Vagina (tissue), 2 donors: ENCODE results near the gene ADAT3. TPM values are rescaled to one million over a fixed set of nuclear protein-coding genes. Genes with fewer than 3 reads are reported as not detected.

Experiments used
- DNase-seq, 2 donors: peaks; one replicate each; pipeline ENCODE4 v3.0.0-alpha.2; 2017; ENCODE audit errors: extremely low spot score in 2 of 2
- H3K27ac ChIP-seq: fragments of 200-600 bp; sonication (generic); one replicate; pipeline ENCODE4 v1.5.1; 2019
- H3K27me3 ChIP-seq: fragments of 200-600 bp; sonication (generic); one replicate; pipeline ENCODE4 v1.5.1; 2019
- H3K36me3 ChIP-seq, 2 donors: fragments of 200-600 bp; sonication (generic); one replicate each; pipeline ENCODE4 v1.5.1; 2017 to 2019
- H3K4me1 ChIP-seq: fragments of 200-600 bp; sonication (generic); one replicate; pipeline ENCODE4 v1.5.1; 2019
- H3K4me3 ChIP-seq, 2 donors: fragments of 200-600 bp; sonication (generic); 1 replicate in 1 of 2; 2 replicates in 1 of 2; pipeline ENCODE4 v1.5.1; 2016 to 2019
- H3K9me3 ChIP-seq: fragments of 200-600 bp; sonication (generic); one replicate; pipeline ENCODE4 v1.5.1; 2019
- POLR2A ChIP-seq, 2 donors: fragments of 450-650 bp; IDR thresholded peaks; one replicate each; pipeline ENCODE4 v1.6.1; 2017; ENCODE audit warnings: antibody characterized with exemption in 2 of 2, mild to moderate bottlenecking in 2 of 2, moderate library complexity in 2 of 2
- POLR2AphosphoS5 ChIP-seq, 2 donors: sonication (generic); formaldehyde crosslinking; IDR thresholded peaks; one replicate each; pipeline ENCODE4 v1.9.0; 2017; ENCODE audit warnings: antibody characterized with exemption in 2 of 2, mild to moderate bottlenecking in 2 of 2, low read depth in 1 of 2; ENCODE audit not compliant: insufficient read depth in 1 of 2
- intact Hi-C: fragments of 100-400 bp; cut with DNase I; formaldehyde crosslinking; loops from one replicate; pipeline ENCODE4 v1.15.1; 2023
- total RNA-seq: library from RNA; depleted of rRNA; stranded (reverse); fragments of >200 nt; gene quantifications from one replicate; pipeline ENCODE4 v1.2.3, GENCODE V29; 2016
- TF ChIP-seq, protein P1 (sequence below), 3 experiments: fragments of 450-650 bp in 2 of 3; fragments of 200-600 bp in 1 of 3; sonication (generic) in 1 of 3; IDR thresholded peaks; one replicate each; pipeline ENCODE4 v1.5.1; 2017 to 2019; ENCODE audit warnings: antibody characterized with exemption in 3 of 3, mild to moderate bottlenecking in 2 of 3, moderate library complexity in 2 of 3

The ADAT3 gene
- total RNA-seq, 1 donor from 2014 or later: 5.2 TPM

DNA sequence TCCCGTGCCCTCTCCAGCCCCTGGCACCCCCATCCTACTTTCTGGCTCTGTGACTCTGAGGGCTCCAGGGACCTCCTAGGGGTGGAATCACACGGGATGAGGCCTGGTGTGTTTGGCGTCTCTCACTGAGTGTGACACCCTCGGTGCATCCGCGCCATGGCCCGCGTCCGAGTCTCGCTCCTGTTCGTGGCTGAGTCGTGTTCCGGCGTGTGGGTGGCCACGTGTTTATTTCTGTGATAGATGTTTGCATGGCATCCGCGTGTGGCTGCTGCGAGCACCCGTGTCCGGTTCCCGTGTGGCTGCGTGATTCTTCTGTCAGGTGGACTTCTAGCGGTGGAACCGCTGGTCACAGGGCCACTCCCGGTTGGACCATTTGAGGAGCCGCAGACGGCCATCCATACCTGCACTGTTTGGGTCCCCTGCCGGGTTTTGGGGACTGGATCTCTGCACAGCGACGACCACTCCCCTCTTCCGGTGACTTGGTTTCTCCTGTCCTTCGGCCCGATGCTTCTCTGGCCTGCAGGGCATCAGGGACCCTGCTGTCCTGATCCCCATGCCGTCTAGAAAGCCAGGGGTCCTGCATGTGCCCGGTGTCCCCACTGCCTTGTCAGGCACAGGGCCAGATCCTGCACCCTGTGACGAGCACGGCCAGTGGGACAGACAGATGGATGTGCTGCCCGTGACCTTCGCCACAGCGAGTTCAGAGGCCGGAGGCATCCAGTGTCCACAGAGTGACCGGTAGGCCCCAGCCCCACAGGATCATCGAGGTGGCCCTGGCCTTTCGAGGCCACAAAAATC lies 44.3 kb downstream of the ADAT3 start:
- TF ChIP-seq, protein P1, sequence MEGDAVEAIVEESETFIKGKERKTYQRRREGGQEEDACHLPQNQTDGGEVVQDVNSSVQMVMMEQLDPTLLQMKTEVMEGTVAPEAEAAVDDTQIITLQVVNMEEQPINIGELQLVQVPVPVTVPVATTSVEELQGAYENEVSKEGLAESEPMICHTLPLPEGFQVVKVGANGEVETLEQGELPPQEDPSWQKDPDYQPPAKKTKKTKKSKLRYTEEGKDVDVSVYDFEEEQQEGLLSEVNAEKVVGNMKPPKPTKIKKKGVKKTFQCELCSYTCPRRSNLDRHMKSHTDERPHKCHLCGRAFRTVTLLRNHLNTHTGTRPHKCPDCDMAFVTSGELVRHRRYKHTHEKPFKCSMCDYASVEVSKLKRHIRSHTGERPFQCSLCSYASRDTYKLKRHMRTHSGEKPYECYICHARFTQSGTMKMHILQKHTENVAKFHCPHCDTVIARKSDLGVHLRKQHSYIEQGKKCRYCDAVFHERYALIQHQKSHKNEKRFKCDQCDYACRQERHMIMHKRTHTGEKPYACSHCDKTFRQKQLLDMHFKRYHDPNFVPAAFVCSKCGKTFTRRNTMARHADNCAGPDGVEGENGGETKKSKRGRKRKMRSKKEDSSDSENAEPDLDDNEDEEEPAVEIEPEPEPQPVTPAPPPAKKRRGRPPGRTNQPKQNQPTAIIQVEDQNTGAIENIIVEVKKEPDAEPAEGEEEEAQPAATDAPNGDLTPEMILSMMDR (IDR thresholded peaks at IDR 0.05): no peak
- TF ChIP-seq POLR2A (IDR thresholded peaks at IDR 0.05) (no peak), POLR2AphosphoS5 (IDR thresholded peaks at IDR 0.05; ENCODE audit: insufficient read depth in 1 of 2, low read depth in 1 of 2) (no peak)
- no peaks in the 10 kb centered on the region for H3K36me3 ChIP-seq
- DNase-seq: no peak
- H3K9me3 ChIP-seq: no peaks in the 10 kb centered on the region
- H3K4me1 ChIP-seq: peaks cover 21% of the 10 kb centered on the region
- no peaks in the 10 kb centered on the region for H3K27me3 ChIP-seq
- intact Hi-C loops: no loop called here
- H3K27ac ChIP-seq: no peak overlapping the region
- H3K4me3 ChIP-seq: no peak overlapping the region

DNA sequence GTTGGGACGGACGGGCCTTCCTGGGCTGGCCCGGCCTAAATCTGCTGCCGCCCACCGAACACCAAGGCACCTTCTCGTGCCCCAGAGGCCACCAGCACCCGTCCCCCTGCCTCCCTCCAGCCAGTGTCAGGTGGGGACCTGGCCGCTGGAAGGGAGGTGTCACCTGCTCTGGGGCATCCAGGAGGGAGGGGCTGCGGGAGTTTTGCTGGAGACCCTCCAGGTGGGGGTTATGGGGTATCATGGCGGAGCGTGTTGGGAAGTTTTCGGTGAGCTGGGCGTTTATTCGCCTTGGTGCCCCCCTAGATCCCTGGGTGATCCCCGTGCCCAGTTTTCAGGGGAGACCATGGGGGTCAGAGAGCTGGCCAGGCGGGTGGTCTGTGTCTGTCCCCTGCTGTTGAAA lies 45.4 kb downstream of the ADAT3 start:
- DNase-seq: no peak
- no peaks in the 10 kb centered on the region for H3K9me3 ChIP-seq
- intact Hi-C loops: no loop called here
- no peak overlapping the region for H3K4me3 ChIP-seq
- TF ChIP-seq POLR2A (IDR thresholded peaks at IDR 0.05) (no peak), POLR2AphosphoS5 (IDR thresholded peaks at IDR 0.05; ENCODE audit: insufficient read depth in 1 of 2, low read depth in 1 of 2) (no peak)
- TF ChIP-seq, protein P1 (IDR thresholded peaks at IDR 0.05): no peak
- H3K27me3 ChIP-seq: no peaks in the 10 kb centered on the region
- peaks cover 18% of the 10 kb centered on the region for H3K4me1 ChIP-seq
- no peak overlapping the region for H3K27ac ChIP-seq
- H3K36me3 ChIP-seq: no peaks in the 10 kb centered on the region

DNA sequence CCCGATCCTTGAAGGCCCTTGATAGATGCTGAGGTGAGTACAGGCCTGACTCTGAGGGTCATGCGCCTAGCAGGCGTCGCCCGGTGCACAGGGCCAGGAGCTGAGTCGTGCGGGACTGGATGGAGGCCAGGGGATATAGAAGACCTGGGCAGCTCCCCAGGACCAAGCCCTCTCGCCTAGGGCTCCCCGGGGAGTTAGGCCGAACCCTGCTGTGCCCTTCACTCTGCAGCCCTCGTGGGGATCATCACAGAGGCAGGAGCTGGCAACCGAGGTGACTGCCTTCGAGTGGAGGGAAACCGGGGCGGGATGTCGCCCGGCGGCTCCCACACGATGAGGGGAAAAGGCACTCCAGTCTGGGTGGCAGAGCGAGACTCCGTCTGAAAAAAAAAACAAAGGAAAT lies 47.4 kb downstream of the ADAT3 start:
- no peak for TF ChIP-seq POLR2AphosphoS5 (IDR thresholded peaks at IDR 0.05; ENCODE audit: insufficient read depth in 1 of 2, low read depth in 1 of 2)
- no peak for TF ChIP-seq POLR2A (IDR thresholded peaks at IDR 0.05)
- TF ChIP-seq, protein P1 (IDR thresholded peaks at IDR 0.05): no peak
- Histone ChIP-seq H3K9me3 (no peaks in the 10 kb centered on the region), H3K4me3 (no peak overlapping the region), H3K27me3 (no peaks in the 10 kb centered on the region), H3K4me1 (peaks cover 9% of the 10 kb centered on the region), H3K36me3 (no peaks in the 10 kb centered on the region), H3K27ac (no peak overlapping the region)
- DNase-seq: no peak
- intact Hi-C loops: no loop called here

DNA sequence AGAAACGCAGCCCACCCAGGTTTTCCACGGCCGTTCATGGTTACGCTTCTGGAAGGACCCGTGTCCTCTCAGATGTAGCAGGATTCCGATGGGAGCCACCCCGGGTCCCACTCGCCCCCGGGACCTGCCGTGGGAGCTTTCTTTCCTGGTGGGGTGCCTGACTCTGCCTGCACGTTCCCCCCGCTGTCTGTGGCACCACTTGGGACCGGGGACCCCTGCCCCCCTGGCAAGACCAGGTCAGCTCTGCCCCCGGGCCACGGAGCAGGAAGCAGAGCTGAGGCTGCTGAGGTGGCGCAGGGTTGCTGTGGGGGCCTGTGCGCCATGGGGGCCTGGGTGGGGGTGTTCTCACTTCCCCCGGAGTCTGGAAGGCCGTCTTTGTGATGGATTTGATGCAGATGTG lies 47.8 kb downstream of the ADAT3 start:
- intact Hi-C loops: no loop called here
- Histone ChIP-seq H3K27me3 (no peaks in the 10 kb centered on the region), H3K27ac (no peak overlapping the region), H3K4me1 (peaks cover 8% of the 10 kb centered on the region), H3K4me3 (no peak overlapping the region), H3K9me3 (no peaks in the 10 kb centered on the region), H3K36me3 (no peaks in the 10 kb centered on the region)
- DNase-seq: no peak
- TF ChIP-seq, protein P1 (IDR thresholded peaks at IDR 0.05): no peak
- TF ChIP-seq POLR2AphosphoS5 (IDR thresholded peaks at IDR 0.05; ENCODE audit: insufficient read depth in 1 of 2, low read depth in 1 of 2) (no peak), POLR2A (IDR thresholded peaks at IDR 0.05) (no peak)

DNA sequence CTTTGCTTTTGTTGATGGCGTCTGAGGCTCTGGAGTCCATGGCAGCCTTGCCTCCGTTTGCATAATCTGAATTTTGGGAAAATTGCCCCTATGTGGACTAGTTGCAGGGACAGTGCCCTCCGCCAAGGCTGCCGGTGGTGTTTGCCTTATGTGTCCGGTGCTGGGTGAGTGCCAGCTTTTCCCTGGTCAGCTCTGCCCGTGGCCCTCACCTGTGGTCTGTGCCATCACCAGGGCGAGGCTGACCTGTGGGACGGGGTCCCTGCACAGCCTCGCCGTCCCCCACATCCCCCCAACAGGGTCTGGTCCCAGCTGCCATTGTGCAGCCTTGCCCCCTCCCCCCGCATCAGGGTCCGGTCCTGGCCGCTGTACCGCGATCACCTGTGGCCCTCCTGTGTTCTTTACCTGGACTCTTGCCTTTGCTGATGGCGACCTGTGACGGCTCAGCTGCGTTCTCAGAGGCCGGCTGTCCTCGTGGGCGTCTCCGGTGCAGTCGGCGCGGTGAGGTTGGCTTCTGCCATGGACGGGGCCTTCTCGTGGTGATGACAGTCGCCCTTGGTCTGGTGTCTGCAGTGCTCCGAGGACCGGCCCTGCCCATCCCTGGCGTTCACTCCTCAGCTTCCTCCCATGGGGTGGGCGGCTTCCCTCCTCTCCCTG lies 48.4 kb downstream of the ADAT3 start:
- Histone ChIP-seq H3K4me1 (peaks cover 8% of the 10 kb centered on the region), H3K27ac (no peak overlapping the region), H3K9me3 (no peaks in the 10 kb centered on the region), H3K36me3 (no peaks in the 10 kb centered on the region), H3K27me3 (no peaks in the 10 kb centered on the region), H3K4me3 (no peak overlapping the region)
- intact Hi-C loops: no loop called here
- TF ChIP-seq, protein P1 (IDR thresholded peaks at IDR 0.05): no peak
- TF ChIP-seq POLR2AphosphoS5 (IDR thresholded peaks at IDR 0.05; ENCODE audit: insufficient read depth in 1 of 2, low read depth in 1 of 2) (no peak), POLR2A (IDR thresholded peaks at IDR 0.05) (no peak)
- no peak for DNase-seq
